KMS-11 (cell line): Measurements from ENCODE around the gene CHAF1B.

ENCODE experiments used
- H2AFZ ChIP-seq: fragments of 200-600 bp; sonication (generic); 2 replicates; pipeline ENCODE4 v1.6.1; 2016; ENCODE audit warnings: antibody characterized with exemption, mixed run types, low read depth
- H3K27ac ChIP-seq: fragments of 200-600 bp; sonication (generic); 2 replicates; pipeline ENCODE4 v1.6.1; 2016; ENCODE audit warnings: mild to moderate bottlenecking, mixed run types
- H3K27me3 ChIP-seq: fragments of 200-600 bp; sonication (generic); 2 replicates; pipeline ENCODE4 v1.6.1; 2017; ENCODE audit warnings: mild to moderate bottlenecking, low read depth, mixed run types, moderate library complexity; ENCODE audit not compliant: insufficient read depth
- H3K36me3 ChIP-seq: fragments of 200-600 bp; sonication (generic); 2 replicates; pipeline ENCODE4 v1.6.1; 2017; ENCODE audit warnings: mild to moderate bottlenecking, mixed run types; ENCODE audit not compliant: insufficient read depth
- H3K4me1 ChIP-seq: fragments of 200-600 bp; sonication (generic); 2 replicates; pipeline ENCODE4 v1.6.1; 2016; ENCODE audit warnings: mild to moderate bottlenecking, low read depth, mixed run types; ENCODE audit not compliant: poor library complexity, severe bottlenecking
- H3K4me2 ChIP-seq: fragments of 200-600 bp; sonication (generic); 2 replicates; pipeline ENCODE4 v1.7.0; 2016; ENCODE audit warnings: mild to moderate bottlenecking, mixed run types
- H3K4me3 ChIP-seq: fragments of 200-600 bp; sonication (generic); IDR thresholded peaks from 2 replicates; pipeline ENCODE4 v1.6.1; 2017; ENCODE audit warnings: low read depth, low read length, mixed read lengths; ENCODE audit not compliant: insufficient read depth
- H3K79me2 ChIP-seq: fragments of 200-600 bp; sonication (generic); 2 replicates; pipeline ENCODE4 v1.6.1; 2016; ENCODE audit warnings: low read depth, mixed run types; ENCODE audit not compliant: insufficient read depth
- H3K9ac ChIP-seq: fragments of 200-600 bp; sonication (generic); 2 replicates; pipeline ENCODE4 v1.6.1; 2016; ENCODE audit warnings: mild to moderate bottlenecking, mixed run types
- H4K20me1 ChIP-seq: fragments of 200-600 bp; sonication (generic); 2 replicates; pipeline ENCODE4 v1.6.1; 2016; ENCODE audit warnings: mild to moderate bottlenecking, mixed run types; ENCODE audit not compliant: insufficient read depth
- CTCF ChIP-seq: fragments of 200-600 bp; sonication (generic); conservative IDR thresholded peaks from 2 replicates; pipeline ENCODE4 v1.6.1; 2017; ENCODE audit warnings: low read depth, mild to moderate bottlenecking, antibody characterized with exemption, low read length, moderate library complexity, mixed read lengths

CHAF1B gene

GRCh38 chr21:36424592-36424991, 39.4 kb downstream of the CHAF1B start:
- Histone ChIP-seq H3K9ac (no peak overlapping the region), H3K36me3 (no peaks in the 10 kb centered on the region), H2AFZ (no peak overlapping the region), H3K79me2 (no peaks in the 10 kb centered on the region), H4K20me1 (no peaks in the 10 kb centered on the region), H3K4me3 (no peak overlapping the region), H3K27ac (no peak overlapping the region), H3K4me2 (no peak overlapping the region), H3K27me3 (no peaks in the 10 kb centered on the region), H3K4me1 (peaks cover 16% of the 10 kb centered on the region)
- no peak for TF ChIP-seq CTCF

- no peak for TF ChIP-seq CTCF
- no peaks in the 10 kb centered on the region for H4K20me1 ChIP-seq
- H3K27me3 ChIP-seq, result no peaks in the 10 kb centered on the region
- H3K36me3 ChIP-seq, result no peaks in the 10 kb centered on the region
- no peak overlapping the region for H3K9ac ChIP-seq
- H3K4me2 ChIP-seq, result no peak overlapping the region
- H3K79me2 ChIP-seq, result no peaks in the 10 kb centered on the region
- no peak overlapping the region for H3K27ac ChIP-seq
- H3K4me3 ChIP-seq, result no peak overlapping the region
- H3K4me1 ChIP-seq, result peaks cover 9% of the 10 kb centered on the region
- no peak overlapping the region for H2AFZ ChIP-seq
Observed at GRCh38 chr21:36425286-36425685, 40.1 kb downstream of the CHAF1B start.

GRCh38 chr21:36427502-36427901, 42.3 kb downstream of the CHAF1B start:
- no peak for TF ChIP-seq CTCF
- Histone ChIP-seq H3K4me3 (no peak overlapping the region), H3K27me3 (no peaks in the 10 kb centered on the region), H3K4me2 (no peak overlapping the region), H3K4me1 (no peaks in the 10 kb centered on the region), H4K20me1 (no peaks in the 10 kb centered on the region), H3K36me3 (no peaks in the 10 kb centered on the region), H3K27ac (no peak overlapping the region), H3K79me2 (no peaks in the 10 kb centered on the region), H2AFZ (no peak overlapping the region), H3K9ac (no peak overlapping the region)

GRCh38 chr21:36428761-36429432, 43.7 kb downstream of the CHAF1B start:
- Histone ChIP-seq H3K36me3 (no peaks in the 10 kb centered on the region), H3K27me3 (no peaks in the 10 kb centered on the region), H2AFZ (no peak overlapping the region), H3K4me2 (no peak overlapping the region), H3K79me2 (no peaks in the 10 kb centered on the region), H3K4me3 (no peak overlapping the region), H3K4me1 (no peaks in the 10 kb centered on the region), H3K9ac (no peak overlapping the region), H3K27ac (no peak overlapping the region), H4K20me1 (no peaks in the 10 kb centered on the region)
- no peak for TF ChIP-seq CTCF
